IMR-90 (cell line): ENCODE results near the gene LTC4S. TPM values are rescaled to one million over a fixed set of nuclear protein-coding genes. Genes with fewer than 3 reads are reported as not detected.

ENCODE experiments used
- ATAC-seq: fragments of 200-7000 bp; cut with Tn5 transposase; 2 replicates; pipeline ENCODE4 v1.9.1; 2020; ENCODE audit warnings: low read depth, mild to moderate bottlenecking, moderate library complexity
- BruUV-seq: library from RNA; stranded (reverse); fragments of 400-500 nt; replicated peaks from 2 replicates; lab custom pipeline; 2021; lab: Mats Ljungman, UMichigan
- CTCF ChIA-PET: fragments of 300-600 bp; formaldehyde crosslinking; extraction: SDS; loops from one replicate; lab custom pipeline; 2021; ENCODE audit warnings: antibody characterized with exemption; lab: Yijun Ruan, JAX
- POLR2A ChIA-PET: fragments of 300-600 bp; sonication (Branson Sonifier 250); formaldehyde crosslinking; loops from one replicate; lab custom pipeline; 2022; ENCODE audit warnings: antibody characterized with exemption; ENCODE audit not compliant: unreplicated experiment; lab: Charles Lee
- DNase-seq: peaks from one replicate; pipeline ENCODE4 v3.0.0; 2013
- H2AFZ ChIP-seq: replicated peaks from 2 replicates; pipeline ENCODE3; 2013; ENCODE audit warnings: low read length, mild to moderate bottlenecking; ENCODE audit not compliant: poor library complexity
- H2AK5ac ChIP-seq: 2 replicates; pipeline ENCODE4 v1.6.1; 2013; ENCODE audit warnings: low read depth, low read length, inconsistent platforms
- H2AK9ac ChIP-seq: replicated peaks from 2 replicates; pipeline ENCODE3; 2013; ENCODE audit warnings: mild to moderate bottlenecking, low read depth, low read length, moderate library complexity; ENCODE audit not compliant: poor library complexity
- H2BK120ac ChIP-seq: 2 replicates; pipeline ENCODE4 v1.6.1; 2013; ENCODE audit warnings: low read depth, low read length, inconsistent platforms
- H2BK15ac ChIP-seq: 3 replicates; pipeline ENCODE4 v1.6.1; 2013; ENCODE audit warnings: low read depth, low read length, inconsistent platforms
- H2BK20ac ChIP-seq: 2 replicates; pipeline ENCODE4 v1.6.1; 2013; ENCODE audit warnings: low read depth, mild to moderate bottlenecking, inconsistent platforms, low read length, moderate library complexity
- H2BK5ac ChIP-seq: 2 replicates; pipeline ENCODE4 v1.6.1; 2013; ENCODE audit warnings: mild to moderate bottlenecking, low read depth, low read length, inconsistent platforms; ENCODE audit not compliant: poor library complexity, severe bottlenecking
- H3K14ac ChIP-seq: replicated peaks from 2 replicates; pipeline ENCODE4 v1.6.1; 2013; ENCODE audit warnings: low read depth, low read length, inconsistent platforms
- H3K18ac ChIP-seq: 2 replicates; pipeline ENCODE4 v1.6.1; 2013; ENCODE audit warnings: low read depth, low read length, control low read depth
- H3K23ac ChIP-seq: 2 replicates; pipeline ENCODE4 v1.6.1; 2013; ENCODE audit warnings: low read depth, low read length, inconsistent platforms
- H3K27ac ChIP-seq: 2 replicates; pipeline ENCODE4 v1.5.1; 2013; ENCODE audit warnings: mild to moderate bottlenecking, control low read depth, low read length; ENCODE audit not compliant: insufficient read depth
- H3K27me3 ChIP-seq: 2 replicates; pipeline ENCODE4 v1.6.1; 2013; ENCODE audit warnings: low read length; ENCODE audit not compliant: control insufficient read depth, insufficient read depth
- H3K36me3 ChIP-seq: 2 replicates; pipeline ENCODE4 v1.6.1; 2013; ENCODE audit warnings: low read length, mixed read lengths; ENCODE audit not compliant: control insufficient read depth, insufficient read depth
- H3K4ac ChIP-seq: 2 replicates; pipeline ENCODE4 v1.6.1; 2013; ENCODE audit warnings: low read depth, low read length, inconsistent platforms
- H3K4me1 ChIP-seq: 2 replicates; pipeline ENCODE4 v1.6.1; 2013; ENCODE audit warnings: low read length, mixed read lengths; ENCODE audit not compliant: control insufficient read depth, insufficient read depth
- H3K4me2 ChIP-seq: 2 replicates; pipeline ENCODE4 v1.6.1; 2013; ENCODE audit warnings: low read depth, mild to moderate bottlenecking, control low read depth, low read length, moderate library complexity
- H3K4me3 ChIP-seq: 2 replicates; pipeline ENCODE4 v1.5.1; 2013; ENCODE audit warnings: low read depth, mild to moderate bottlenecking, control low read depth, low read length, moderate library complexity; ENCODE audit not compliant: insufficient read depth
- H3K56ac ChIP-seq: 2 replicates; pipeline ENCODE4 v1.6.1; 2013; ENCODE audit warnings: low read length, inconsistent platforms; ENCODE audit not compliant: insufficient read depth; ENCODE audit errors: extremely low read depth
- H3K79me1 ChIP-seq, 2 experiments: 2 replicates each; pipeline ENCODE4 v1.6.1; 2013; ENCODE audit warnings: low read length in 2 of 2, inconsistent platforms in 1 of 2, low read depth in 1 of 2
- H3K9ac ChIP-seq: 2 replicates; pipeline ENCODE4 v1.6.1; 2013; ENCODE audit warnings: low read depth, low read length, control low read depth
- H3K9me1 ChIP-seq: 2 replicates; pipeline ENCODE4 v1.6.1; 2013; ENCODE audit warnings: low read length, inconsistent platforms; ENCODE audit not compliant: insufficient read depth
- H3K9me3 ChIP-seq: 2 replicates; pipeline ENCODE4 v1.6.1; 2013; ENCODE audit warnings: low read length; ENCODE audit not compliant: control insufficient read depth, insufficient read depth
- H4K20me1 ChIP-seq: 2 replicates; pipeline ENCODE4 v1.6.1; 2013; ENCODE audit warnings: low read length, inconsistent platforms; ENCODE audit not compliant: insufficient read depth
- H4K5ac ChIP-seq: 2 replicates; pipeline ENCODE4 v1.6.1; 2013; ENCODE audit warnings: mild to moderate bottlenecking, low read depth, low read length, control low read depth
- H4K8ac ChIP-seq, 2 experiments: 2 replicates each; pipeline ENCODE4 v1.6.1; 2013; ENCODE audit warnings: low read depth in 2 of 2, low read length in 2 of 2, control low read depth in 1 of 2, inconsistent platforms in 1 of 2
- H4K91ac ChIP-seq: 2 replicates; pipeline ENCODE4 v1.6.1; 2013; ENCODE audit warnings: low read depth, low read length, inconsistent platforms; ENCODE audit not compliant: insufficient read depth
- NFE2L2 ChIP-seq: fragments of 150-350 bp; IDR thresholded peaks from 2 replicates; pipeline ENCODE4 v1.6.1; 2016; ENCODE audit warnings: low read depth, mild to moderate bottlenecking, low read length
- RFX5 ChIP-seq: IDR thresholded peaks from 2 replicates; pipeline ENCODE4 v1.8.0; 2012; ENCODE audit warnings: low read depth, mild to moderate bottlenecking, low read length, moderate library complexity
- WGBS, 2 experiments: methylation state at CpG; one replicate each; pipeline versions ENCODE4 v1.1.5 to v1.1.7; 2013; ENCODE audit warnings: missing lambda C conversion rate in 2 of 2; ENCODE audit not compliant: insufficient read length in 1 of 2; ENCODE audit errors: extremely low coverage in 2 of 2; 5-methylcytosine and 5-hydroxymethylcytosine counted together
- dilution Hi-C: fragments of 300-500 bp; cut with HindIII; formaldehyde crosslinking; loops from one replicate; pipeline ENCODE4 v1.14.3; 2018; ENCODE audit warnings: low sequenced_read_pairs; ENCODE audit not compliant: unreplicated experiment
- in situ Hi-C: fragments of 300-500 bp; cut with MboI; formaldehyde crosslinking; loops from 3 replicates; pipeline ENCODE4 v1.14.3; 2019; ENCODE audit warnings: low sequenced_read_pairs, inconsistent platforms, mixed read lengths
- intact Hi-C: fragments of 100-400 bp; cut with micrococcal nuclease; formaldehyde crosslinking; loops from 2 replicates; pipeline ENCODE4 v1.10.0; 2022
- polyA plus RNA-seq, 3 experiments: library from polyadenylated mRNA; depleted of rRNA; stranded (reverse); fragments of >200 nt; gene quantifications; 2 replicates each; pipeline ENCODE4 v1.2.3, GENCODE V29; 2012; ENCODE audit warnings: low replicate concordance in 1 of 3
- total RNA-seq: library from RNA; depleted of rRNA; stranded (reverse); fragments of >200 nt; gene quantifications from 2 replicates; pipeline ENCODE4 v1.2.3, GENCODE V29; 2012
- TF ChIP-seq, protein P1 (sequence below): fragments of 150-350 bp; IDR thresholded peaks from 2 replicates; pipeline ENCODE4 v1.6.1; 2016; ENCODE audit warnings: low read depth, mild to moderate bottlenecking, low read length, moderate library complexity, borderline replicate concordance

Gene LTC4S
- total and polyA plus RNA-seq, 2 of the 4 experiments (the other 2 are of a cell fraction): 0.72 TPM; not detected in 1

- H3K36me3 ChIP-seq: peaks cover 9% of the 10 kb centered on the region
- dilution Hi-C loops: no loop called here
- H3K4me3 ChIP-seq: no peak overlapping the region
- WGBS, 2 experiments: no CpG with 5 or more reads among the region's 3 CpGs
- peaks cover 46% of the 10 kb centered on the region for H4K20me1 ChIP-seq
- ATAC-seq (peak; percentile 56), DNase-seq (peak; percentile 18)
- intact Hi-C loops: no loop called here
- no peak overlapping the region for H3K9ac ChIP-seq
- H2BK15ac ChIP-seq: no peak overlapping the region
- no peak overlapping the region for H3K23ac ChIP-seq
- ChIA-PET CTCF (no interaction called here), POLR2A (no interaction called here)
- H4K91ac ChIP-seq: no peak overlapping the region
- TF ChIP-seq, protein P1, sequence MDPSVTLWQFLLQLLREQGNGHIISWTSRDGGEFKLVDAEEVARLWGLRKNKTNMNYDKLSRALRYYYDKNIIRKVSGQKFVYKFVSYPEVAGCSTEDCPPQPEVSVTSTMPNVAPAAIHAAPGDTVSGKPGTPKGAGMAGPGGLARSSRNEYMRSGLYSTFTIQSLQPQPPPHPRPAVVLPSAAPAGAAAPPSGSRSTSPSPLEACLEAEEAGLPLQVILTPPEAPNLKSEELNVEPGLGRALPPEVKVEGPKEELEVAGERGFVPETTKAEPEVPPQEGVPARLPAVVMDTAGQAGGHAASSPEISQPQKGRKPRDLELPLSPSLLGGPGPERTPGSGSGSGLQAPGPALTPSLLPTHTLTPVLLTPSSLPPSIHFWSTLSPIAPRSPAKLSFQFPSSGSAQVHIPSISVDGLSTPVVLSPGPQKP: no peak
- no peak for TF ChIP-seq NFE2L2
- TF ChIP-seq RFX5: no peak
- peaks cover 8% of the 10 kb centered on the region for H3K9me1 ChIP-seq
- no peak overlapping the region for H3K56ac ChIP-seq
- H2AK5ac ChIP-seq: no peak overlapping the region
- H2BK120ac ChIP-seq: no peak overlapping the region
- in situ Hi-C loops: no loop called here
- no peak overlapping the region for H2AFZ ChIP-seq
- no peak overlapping the region for H4K5ac ChIP-seq
- H3K9me3 ChIP-seq: no peaks in the 10 kb centered on the region
- peaks cover 12 to 32% of the 10 kb centered on the region in 2 experiments for H3K79me1 ChIP-seq
- H3K18ac ChIP-seq: no peak overlapping the region
- H4K8ac ChIP-seq: no peak overlapping the region
- H3K14ac ChIP-seq: no peak overlapping the region
- H3K27ac ChIP-seq: no peak overlapping the region
- H3K4me2 ChIP-seq: no peak overlapping the region
- H2BK5ac ChIP-seq: no peak overlapping the region
- H2BK20ac ChIP-seq: no peak overlapping the region
- H3K4me1 ChIP-seq: no peaks in the 10 kb centered on the region
- no peak overlapping the region for H2AK9ac ChIP-seq
- H3K4ac ChIP-seq: no peak overlapping the region
- BruUV-seq: no TSS peak
- no peaks in the 10 kb centered on the region for H3K27me3 ChIP-seq
These were observed 46.0 kb upstream of the LTC4S start for GRCh38 chr5:179747811-179748210.
